ENCODE results near the gene LHFPL3. TPM values are rescaled to one million over a fixed set of nuclear protein-coding genes. Genes with fewer than 3 reads are reported as not detected.
A peak's percentile ranks its signal among the peaks of the same experiment; 100 is the strongest.
"Not testable (repeated sequence)": the region's sequence is repeated elsewhere in the genome, so short reads cannot be mapped to it uniquely, and the experiment has no call there.

Gene LHFPL3
- total and polyA plus RNA-seq, 2 experiments from 2014 or later = not detected

DNA sequence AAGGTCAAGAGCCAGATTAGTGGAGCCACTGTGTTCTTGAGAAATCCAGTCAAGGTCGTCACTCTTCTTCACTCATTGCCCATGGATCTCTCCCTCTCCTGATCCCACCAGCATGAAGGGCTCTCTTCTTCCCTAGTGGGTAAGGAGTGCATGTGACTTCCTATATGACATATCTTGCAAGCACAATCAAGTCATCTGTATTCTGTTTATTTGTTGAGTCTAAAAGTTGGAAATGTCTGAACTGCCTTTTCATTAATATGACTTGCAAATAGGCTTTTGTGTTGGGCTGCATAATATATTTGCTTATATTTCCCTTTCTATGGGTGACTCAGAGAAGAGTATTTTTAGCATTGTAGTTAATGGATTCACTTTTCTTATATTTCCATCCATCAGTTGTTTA lies 371.9 kb downstream of the LHFPL3 start:
- Histone ChIP-seq H3K9me2 (ENCODE audit: insufficient read depth) (no peaks in the 10 kb centered on the region), H3K27ac (no peak overlapping the region), H2AFZ (no peak overlapping the region), H4K20me1 (ENCODE audit: insufficient read depth) (no peaks in the 10 kb centered on the region), H3K27me3 (replicated peaks; ENCODE audit: insufficient read depth) (no peaks in the 10 kb centered on the region), H3K4me2 (ENCODE audit: unreplicated experiment) (no peak overlapping the region), H3K79me2 (ENCODE audit: insufficient read depth) (no peaks in the 10 kb centered on the region), H3K4me3 (no peak overlapping the region), H3K9me3 (ENCODE audit: low read depth) (no peaks in the 10 kb centered on the region), H3K36me3 (ENCODE audit: low read depth) (no peaks in the 10 kb centered on the region), H3F3A (ENCODE audit: insufficient read depth) (no peaks in the 10 kb centered on the region), H3K4me1 (ENCODE audit: insufficient read depth) (no peaks in the 10 kb centered on the region), H3K9ac (no peak overlapping the region)
- WGBS, 2 experiments (ENCODE audit: low coverage in 1 of 2, low lambda C conversion rate in 2 of 2, missing lambda C conversion rate in 2 of 2) = 29 to 42% methylated on average over 1 of the region's 1 CpG
- in situ Hi-C loops (cut with MboI) = no loop called here
- TF ChIP-seq EZH2phosphoT487 (IDR thresholded peaks at IDR 0.05; ENCODE audit: insufficient read depth, low read depth) (no peak), EZH2 (IDR thresholded peaks at IDR 0.05; ENCODE audit: insufficient read depth, poor library complexity, severe bottlenecking) (no peak)
- no peak for DNase-seq

DNA sequence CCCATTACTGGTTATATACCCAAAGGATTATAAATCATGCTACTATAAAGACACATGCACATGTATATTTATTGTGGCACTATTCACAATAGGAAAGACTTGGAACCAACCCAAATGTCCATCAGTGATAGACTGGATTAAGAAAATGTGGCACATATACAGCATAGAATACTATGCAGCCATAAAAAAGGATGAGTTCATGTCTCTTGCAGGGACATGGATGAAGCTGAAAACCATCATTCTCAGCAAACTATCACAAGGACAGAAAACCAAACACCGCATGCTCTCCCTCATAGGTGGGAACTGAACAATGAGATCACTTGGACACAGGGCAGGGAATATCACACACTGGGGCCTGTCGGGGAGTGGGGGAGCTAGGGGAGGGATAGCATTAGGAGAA lies 392.6 kb downstream of the LHFPL3 start:
- H2AFZ ChIP-seq; H3K4me1 ChIP-seq (ENCODE audit: insufficient read depth); in situ Hi-C loops (cut with MboI); H3K4me3 ChIP-seq; H3K27ac ChIP-seq; H3K9ac ChIP-seq; H3K4me2 ChIP-seq (ENCODE audit: unreplicated experiment); H3K36me3 ChIP-seq (ENCODE audit: low read depth); H3K27me3 ChIP-seq (replicated peaks; ENCODE audit: insufficient read depth); H3K79me2 ChIP-seq (ENCODE audit: insufficient read depth); H3F3A ChIP-seq (ENCODE audit: insufficient read depth); H3K9me2 ChIP-seq (ENCODE audit: insufficient read depth); H3K9me3 ChIP-seq (ENCODE audit: low read depth); H4K20me1 ChIP-seq (ENCODE audit: insufficient read depth); DNase-seq: not testable (repeated sequence)
- 40 to 44% methylated on average over 2 of the region's 2 CpGs for WGBS, 2 experiments (ENCODE audit: low coverage in 1 of 2, low lambda C conversion rate in 2 of 2, missing lambda C conversion rate in 2 of 2)

DNA sequence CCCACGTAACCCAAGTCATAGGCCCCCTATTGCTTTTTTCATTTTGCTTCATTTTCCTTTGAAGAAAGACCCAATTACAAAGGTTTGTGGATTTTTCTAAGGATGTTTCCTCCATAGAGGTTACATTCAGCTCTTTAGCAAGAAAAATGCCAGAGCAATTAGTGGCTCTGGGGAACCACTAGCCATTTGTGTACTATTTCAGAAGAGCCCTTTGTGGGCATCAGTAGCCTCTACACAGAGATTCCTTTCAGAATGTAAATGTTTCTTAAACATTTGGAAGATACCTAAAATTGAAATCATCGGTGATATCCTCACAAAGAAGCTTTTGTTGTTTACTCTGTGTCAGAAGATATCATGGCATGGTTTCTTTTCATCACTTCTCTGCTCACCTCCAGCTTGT lies 394.6 kb downstream of the LHFPL3 start:
- Histone ChIP-seq H3F3A (ENCODE audit: insufficient read depth) (no peaks in the 10 kb centered on the region), H3K9me3 (ENCODE audit: low read depth) (no peaks in the 10 kb centered on the region), H3K27me3 (replicated peaks; ENCODE audit: insufficient read depth) (no peaks in the 10 kb centered on the region), H4K20me1 (ENCODE audit: insufficient read depth) (no peaks in the 10 kb centered on the region), H3K9me2 (ENCODE audit: insufficient read depth) (no peaks in the 10 kb centered on the region), H3K4me3 (no peak overlapping the region), H3K36me3 (ENCODE audit: low read depth) (no peaks in the 10 kb centered on the region), H3K9ac (no peak overlapping the region), H3K79me2 (ENCODE audit: insufficient read depth) (no peaks in the 10 kb centered on the region), H3K27ac (no peak overlapping the region), H3K4me1 (ENCODE audit: insufficient read depth) (no peaks in the 10 kb centered on the region), H2AFZ (no peak overlapping the region), H3K4me2 (ENCODE audit: unreplicated experiment) (no peak overlapping the region)
- in situ Hi-C loops (cut with MboI) = no loop called here
- TF ChIP-seq EZH2phosphoT487 (IDR thresholded peaks at IDR 0.05; ENCODE audit: insufficient read depth, low read depth) (no peak), EZH2 (IDR thresholded peaks at IDR 0.05; ENCODE audit: insufficient read depth, poor library complexity, severe bottlenecking) (no peak)
- DNase-seq = no peak
- 19 to 27% methylated on average over 2 of the region's 2 CpGs for WGBS, 2 experiments (ENCODE audit: low coverage in 1 of 2, low lambda C conversion rate in 2 of 2, missing lambda C conversion rate in 2 of 2)

DNA sequence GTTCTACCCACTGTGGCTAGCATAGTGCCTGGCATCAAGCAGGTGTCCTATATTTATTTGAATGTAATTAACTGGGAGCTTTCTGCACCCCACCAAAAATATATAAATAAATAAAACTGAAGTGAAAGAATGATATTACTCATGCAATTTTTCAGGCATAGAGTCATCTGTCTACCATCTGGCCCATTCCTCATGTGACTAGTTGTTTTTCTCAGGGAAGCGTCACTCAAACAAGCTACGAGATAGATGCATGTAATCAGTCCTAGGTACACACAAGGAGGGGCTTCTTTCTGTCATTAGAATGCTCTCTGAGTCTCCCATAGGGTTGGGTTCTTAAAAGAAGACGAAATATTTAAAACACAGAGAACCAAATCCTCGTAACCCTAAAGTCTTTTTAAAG lies 430.1 kb downstream of the LHFPL3 start:
- no peaks in the 10 kb centered on the region for H4K20me1 ChIP-seq (ENCODE audit: insufficient read depth)
- no peaks in the 10 kb centered on the region for H3K9me2 ChIP-seq (ENCODE audit: insufficient read depth)
- no peaks in the 10 kb centered on the region for H3K4me1 ChIP-seq (ENCODE audit: insufficient read depth)
- H3K4me2 ChIP-seq (ENCODE audit: unreplicated experiment) = no peak overlapping the region
- H3K9me3 ChIP-seq (ENCODE audit: low read depth) = no peaks in the 10 kb centered on the region
- no peaks in the 10 kb centered on the region for H3K79me2 ChIP-seq (ENCODE audit: insufficient read depth)
- H2AFZ ChIP-seq = no peak overlapping the region
- H3F3A ChIP-seq (ENCODE audit: insufficient read depth) = no peaks in the 10 kb centered on the region
- TF ChIP-seq EZH2phosphoT487 (IDR thresholded peaks at IDR 0.05; ENCODE audit: insufficient read depth, low read depth) (no peak), EZH2 (IDR thresholded peaks at IDR 0.05; ENCODE audit: insufficient read depth, poor library complexity, severe bottlenecking) (no peak)
- H3K9ac ChIP-seq = no peak overlapping the region
- H3K27ac ChIP-seq = no peak overlapping the region
- H3K36me3 ChIP-seq (ENCODE audit: low read depth) = no peaks in the 10 kb centered on the region
- H3K27me3 ChIP-seq (replicated peaks; ENCODE audit: insufficient read depth) = no peaks in the 10 kb centered on the region
- DNase-seq = peak; percentile 8
- in situ Hi-C loops (cut with MboI) = no loop called here
- H3K4me3 ChIP-seq = no peak overlapping the region
- WGBS, 2 experiments (ENCODE audit: low coverage in 1 of 2, low lambda C conversion rate in 2 of 2, missing lambda C conversion rate in 2 of 2) = 26 to 28% methylated on average over 4 of the region's 4 CpGs

DNA sequence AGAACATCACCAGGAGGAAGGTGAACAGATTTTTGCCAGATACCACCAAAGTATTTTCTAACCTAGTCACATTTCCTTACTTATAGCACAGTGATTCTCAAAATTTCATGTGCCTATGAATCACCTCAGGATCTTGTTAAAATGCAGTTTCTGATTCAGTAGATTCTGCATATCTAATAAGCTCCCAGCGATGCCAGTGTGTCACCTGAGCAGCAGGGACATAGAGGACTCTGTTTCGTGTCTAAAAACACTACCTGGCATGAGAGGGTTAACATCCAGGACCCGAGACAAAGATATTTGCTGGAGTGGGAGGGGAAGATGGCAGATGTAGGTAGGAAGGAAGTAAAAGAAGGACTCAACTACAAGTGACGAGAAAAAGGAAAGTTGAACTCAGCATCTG lies 433.5 kb downstream of the LHFPL3 start:
- Histone ChIP-seq H3K36me3 (ENCODE audit: low read depth) (no peaks in the 10 kb centered on the region), H3K9me3 (ENCODE audit: low read depth) (no peaks in the 10 kb centered on the region), H2AFZ (no peak overlapping the region), H3K27ac (no peak overlapping the region), H3K9ac (no peak overlapping the region), H3K4me1 (ENCODE audit: insufficient read depth) (no peaks in the 10 kb centered on the region), H4K20me1 (ENCODE audit: insufficient read depth) (no peaks in the 10 kb centered on the region), H3K27me3 (replicated peaks; ENCODE audit: insufficient read depth) (no peaks in the 10 kb centered on the region; the same call in 1 of the 2 replicates), H3K9me2 (ENCODE audit: insufficient read depth) (no peaks in the 10 kb centered on the region), H3F3A (ENCODE audit: insufficient read depth) (no peaks in the 10 kb centered on the region), H3K79me2 (ENCODE audit: insufficient read depth) (no peaks in the 10 kb centered on the region), H3K4me3 (no peak overlapping the region), H3K4me2 (ENCODE audit: unreplicated experiment) (no peak overlapping the region)
- WGBS, 2 experiments (ENCODE audit: low coverage in 1 of 2, low lambda C conversion rate in 2 of 2, missing lambda C conversion rate in 2 of 2) = 13 to 22% methylated on average over 4 of the region's 4 CpGs
- no peak for DNase-seq
- TF ChIP-seq EZH2phosphoT487 (IDR thresholded peaks at IDR 0.05; ENCODE audit: insufficient read depth, low read depth) = no peak
- no peak for TF ChIP-seq EZH2 (IDR thresholded peaks at IDR 0.05; ENCODE audit: insufficient read depth, poor library complexity, severe bottlenecking)
- in situ Hi-C loops (cut with MboI) = no loop called here

Measured in GM23248 (cell line).